ENCODE results near the gene FAM163B. TPM values are rescaled to one million over a fixed set of nuclear protein-coding genes. Genes with fewer than 3 reads are reported as not detected.

The FAM163B gene
- total RNA-seq, 4 donors from 2014 or later = not detected

DNA sequence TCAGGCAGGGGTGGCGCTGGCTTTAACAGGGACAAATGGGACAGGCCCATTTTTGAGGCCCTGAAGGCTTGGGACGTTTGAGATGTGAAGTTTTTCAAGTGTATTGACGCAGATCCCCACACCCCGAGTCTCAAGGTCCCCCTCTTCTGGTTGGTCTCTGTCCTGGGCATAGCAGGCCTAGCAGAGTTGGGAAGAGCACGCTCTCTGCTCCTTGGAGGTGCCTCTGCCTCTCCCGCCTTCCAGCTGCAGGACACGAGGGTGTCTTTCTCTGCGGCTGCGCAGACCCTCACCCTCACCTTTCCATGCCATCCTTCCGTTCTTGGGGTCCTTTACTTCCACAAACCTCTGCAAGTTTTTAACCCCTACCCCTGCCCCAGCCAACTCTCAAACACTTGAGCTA is 56.1 kb downstream of the FAM163B start:
- Histone ChIP-seq H3K36me3 (peaks cover 0 to 21% (median 5%) of the 10 kb centered on the region in 4 donors), H3K27me3 (no peaks in the 10 kb centered on the region), H3K27ac (replicated peaks in 1 of 4) (no peak overlapping the region), H3K4me1 (peaks cover 9 to 11% (median 10%) of the 10 kb centered on the region in 4 donors), H3K9me3 (no peaks in the 10 kb centered on the region), H3K4me3 (no peak overlapping the region)
- intact Hi-C loops (cut with DNase I) = no loop called here
- WGBS = 87% methylated on average over 10 of the region's 10 CpGs
- no peak for DNase-seq (ENCODE audit: extremely low spot score)
- TF ChIP-seq POLR2A (IDR thresholded peaks at IDR 0.05; ENCODE audit: low read depth) (no peak), EP300 (IDR thresholded peaks at IDR 0.05) (no peak), POLR2AphosphoS5 (IDR thresholded peaks at IDR 0.05) (no peak)
- TF ChIP-seq, protein P1, sequence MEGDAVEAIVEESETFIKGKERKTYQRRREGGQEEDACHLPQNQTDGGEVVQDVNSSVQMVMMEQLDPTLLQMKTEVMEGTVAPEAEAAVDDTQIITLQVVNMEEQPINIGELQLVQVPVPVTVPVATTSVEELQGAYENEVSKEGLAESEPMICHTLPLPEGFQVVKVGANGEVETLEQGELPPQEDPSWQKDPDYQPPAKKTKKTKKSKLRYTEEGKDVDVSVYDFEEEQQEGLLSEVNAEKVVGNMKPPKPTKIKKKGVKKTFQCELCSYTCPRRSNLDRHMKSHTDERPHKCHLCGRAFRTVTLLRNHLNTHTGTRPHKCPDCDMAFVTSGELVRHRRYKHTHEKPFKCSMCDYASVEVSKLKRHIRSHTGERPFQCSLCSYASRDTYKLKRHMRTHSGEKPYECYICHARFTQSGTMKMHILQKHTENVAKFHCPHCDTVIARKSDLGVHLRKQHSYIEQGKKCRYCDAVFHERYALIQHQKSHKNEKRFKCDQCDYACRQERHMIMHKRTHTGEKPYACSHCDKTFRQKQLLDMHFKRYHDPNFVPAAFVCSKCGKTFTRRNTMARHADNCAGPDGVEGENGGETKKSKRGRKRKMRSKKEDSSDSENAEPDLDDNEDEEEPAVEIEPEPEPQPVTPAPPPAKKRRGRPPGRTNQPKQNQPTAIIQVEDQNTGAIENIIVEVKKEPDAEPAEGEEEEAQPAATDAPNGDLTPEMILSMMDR (IDR thresholded peaks at IDR 0.05) = no peak

DNA sequence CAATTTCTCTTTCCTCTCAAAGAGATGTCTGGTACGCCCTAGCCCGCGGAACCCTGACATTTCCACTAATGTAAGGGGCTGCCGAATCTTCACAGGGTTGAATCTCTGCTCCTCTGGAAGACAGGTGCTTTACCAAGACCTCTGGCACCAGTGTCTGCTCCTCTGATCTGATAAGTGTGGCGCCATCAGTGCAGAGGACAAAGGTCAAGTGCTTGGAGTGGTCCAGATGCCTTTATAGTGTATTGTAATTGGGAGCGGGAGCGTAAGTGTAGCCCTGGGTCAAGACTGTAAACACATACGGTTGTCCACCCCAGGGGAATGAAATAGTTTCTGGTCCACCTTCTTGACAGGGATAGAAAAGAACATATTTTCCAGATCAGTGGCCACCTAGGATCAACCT is 57.0 kb downstream of the FAM163B start:
- Histone ChIP-seq H3K36me3 (peaks cover 0 to 29% (median 12%) of the 10 kb centered on the region in 4 donors), H3K9me3 (no peaks in the 10 kb centered on the region), H3K4me3 (no peak overlapping the region), H3K4me1 (peaks cover 0 to 2% (median 1%) of the 10 kb centered on the region in 4 donors), H3K27ac (replicated peaks in 1 of 4) (no peak overlapping the region), H3K27me3 (no peaks in the 10 kb centered on the region)
- no peak for DNase-seq (ENCODE audit: extremely low spot score)
- WGBS = 94% methylated on average over 6 of the region's 8 CpGs
- intact Hi-C loops (cut with DNase I) = no loop called here
- TF ChIP-seq, protein P1 (IDR thresholded peaks at IDR 0.05) = no peak
- no peak for TF ChIP-seq EP300 (IDR thresholded peaks at IDR 0.05)
- no peak for TF ChIP-seq POLR2A (IDR thresholded peaks at IDR 0.05; ENCODE audit: low read depth)
- no peak for TF ChIP-seq POLR2AphosphoS5 (IDR thresholded peaks at IDR 0.05)

- Histone ChIP-seq H3K9me3 (no peaks in the 10 kb centered on the region), H3K27me3 (no peaks in the 10 kb centered on the region), H3K4me3 (no peak overlapping the region), H3K27ac (replicated peaks in 1 of 4) (no peak overlapping the region), H3K36me3 (peaks cover 0 to 33% (median 13%) of the 10 kb centered on the region in 4 donors), H3K4me1 (peaks cover under 1 to 3% (median 2%) of the 10 kb centered on the region in 4 donors)
- intact Hi-C loops (cut with DNase I) = no loop called here
- 93% methylated on average over 3 of the region's 7 CpGs for WGBS
- no peak for DNase-seq (ENCODE audit: extremely low spot score)
- no peak for TF ChIP-seq POLR2A (IDR thresholded peaks at IDR 0.05; ENCODE audit: low read depth)
- no peak for TF ChIP-seq EP300 (IDR thresholded peaks at IDR 0.05)
- TF ChIP-seq, protein P1 (IDR thresholded peaks at IDR 0.05) = no peak
- TF ChIP-seq POLR2AphosphoS5 (IDR thresholded peaks at IDR 0.05) = no peak
These were observed 57.7 kb downstream of the FAM163B start for GRCh38 chr9:133551446-133551845.

GRCh38 chr9:133547116-133547515 is 62.1 kb downstream of the FAM163B start:
- peaks cover 18 to 32% (median 24%) of the 10 kb centered on the region in 4 donors for H3K4me1 ChIP-seq

More at GRCh38 chr9:133547116-133547515, 62.1 kb downstream of the FAM163B start:
- no peak overlapping the region for H3K27ac ChIP-seq (replicated peaks in 1 of 4)
- 90% methylated on average over 6 of the region's 15 CpGs for WGBS
- intact Hi-C loops (cut with DNase I) = no loop called here
- no peaks in the 10 kb centered on the region for H3K27me3 ChIP-seq
- peaks cover 0 to 17% (median 8%) of the 10 kb centered on the region in 4 donors for H3K36me3 ChIP-seq
- H3K9me3 ChIP-seq = no peaks in the 10 kb centered on the region
- H3K4me3 ChIP-seq = no peak overlapping the region
- no peak for DNase-seq (ENCODE audit: extremely low spot score)
- TF ChIP-seq EP300 (IDR thresholded peaks at IDR 0.05) (no peak), POLR2A (IDR thresholded peaks at IDR 0.05; ENCODE audit: low read depth) (no peak), POLR2AphosphoS5 (IDR thresholded peaks at IDR 0.05) (no peak)
- TF ChIP-seq, protein P1 (IDR thresholded peaks at IDR 0.05) = no peak
